ENCODE data around the gene EMP2.

- TF ChIP-seq RAD21 (conservative IDR thresholded peaks at IDR 0.05): no peak
- no peak for TF ChIP-seq CTCF (IDR thresholded peaks at IDR 0.05; ENCODE audit: poor library complexity, severe bottlenecking)
- no peak for TF ChIP-seq EP300 (conservative IDR thresholded peaks at IDR 0.05; ENCODE audit: poor library complexity, severe bottlenecking)
- TF ChIP-seq TAF1 (IDR thresholded peaks at IDR 0.05; ENCODE audit: low read depth): no peak
- no peak for TF ChIP-seq EZH2 (IDR thresholded peaks at IDR 0.05; ENCODE audit: borderline replicate concordance, insufficient read depth, low read length, poor library complexity, severe bottlenecking)
- TF ChIP-seq REST (IDR thresholded peaks at IDR 0.05; ENCODE audit: borderline replicate concordance): no peak
Observed at GRCh38 chr16:10525214-10525825, 55.1 kb downstream of the EMP2 start.

Data from neural cell (in vitro differentiated cells).